ENCODE results near the gene CCDC80.

CCDC80 gene

GRCh38 chr3:112633757-112634156, 7.2 kb downstream of the CCDC80 start:
- DNase-seq (ENCODE audit: low spot score), result no peak

DNA sequence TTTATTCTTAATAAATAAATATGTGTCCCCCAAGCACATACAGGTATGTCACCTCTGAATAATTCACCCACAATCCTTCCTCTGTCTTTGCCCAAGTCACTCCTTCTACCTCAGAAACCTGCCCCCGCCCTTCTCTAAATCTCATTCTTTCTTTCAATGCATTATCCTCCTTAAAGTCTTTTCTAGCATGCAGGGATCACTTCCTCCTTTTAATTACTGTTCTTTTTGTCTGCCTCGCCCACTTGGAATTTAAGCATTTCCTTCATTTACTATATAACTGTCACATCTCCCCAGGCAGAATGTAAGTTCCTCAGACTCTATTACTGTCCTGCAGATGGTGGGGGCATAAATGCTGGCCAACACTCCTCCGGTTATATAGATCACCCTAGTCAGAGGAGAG, 7.8 kb downstream of the CCDC80 start:
- DNase-seq (ENCODE audit: low spot score), result no peak

GRCh38 chr3:112632596-112632995, 8.3 kb downstream of the CCDC80 start:
- no peak for DNase-seq (ENCODE audit: low spot score)

DNA sequence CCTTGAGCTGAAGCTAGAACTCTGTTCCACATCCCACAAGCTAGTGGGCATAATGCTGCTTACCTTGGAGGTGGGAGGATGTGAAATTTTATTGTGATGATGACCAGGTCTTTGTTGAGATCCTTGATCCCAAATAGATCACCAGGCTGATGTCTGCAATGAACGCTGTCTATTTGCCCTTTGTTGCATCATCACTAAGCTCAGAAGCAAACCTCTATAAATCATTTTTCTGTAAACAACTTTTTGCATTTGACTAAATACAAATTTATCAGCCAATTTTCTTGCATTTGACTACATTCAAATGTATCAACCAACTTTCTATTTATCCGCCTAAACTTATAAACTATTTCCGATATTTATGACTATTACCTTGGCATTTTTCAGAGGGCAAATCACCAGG, 9.7 kb downstream of the CCDC80 start:
- DNase-seq (ENCODE audit: low spot score), result no peak

- no peak for DNase-seq (ENCODE audit: low spot score)
Observed at GRCh38 chr3:112629425-112629824, 11.5 kb downstream of the CCDC80 start.

GRCh38 chr3:112627919-112628466, 12.9 kb downstream of the CCDC80 start:
- no peak for DNase-seq (ENCODE audit: low spot score)

- no peak for DNase-seq (ENCODE audit: low spot score)
Observed at GRCh38 chr3:112627419-112627818, 13.5 kb downstream of the CCDC80 start.

- no peak for DNase-seq (ENCODE audit: low spot score)
Observed at GRCh38 chr3:112623717-112624116, 17.2 kb downstream of the CCDC80 start.

GRCh38 chr3:112623213-112623612, 17.7 kb downstream of the CCDC80 start:
- no peak for DNase-seq (ENCODE audit: low spot score)

GRCh38 chr3:112619295-112619694, 21.6 kb downstream of the CCDC80 start:
- DNase-seq (ENCODE audit: low spot score), result no peak

DNA sequence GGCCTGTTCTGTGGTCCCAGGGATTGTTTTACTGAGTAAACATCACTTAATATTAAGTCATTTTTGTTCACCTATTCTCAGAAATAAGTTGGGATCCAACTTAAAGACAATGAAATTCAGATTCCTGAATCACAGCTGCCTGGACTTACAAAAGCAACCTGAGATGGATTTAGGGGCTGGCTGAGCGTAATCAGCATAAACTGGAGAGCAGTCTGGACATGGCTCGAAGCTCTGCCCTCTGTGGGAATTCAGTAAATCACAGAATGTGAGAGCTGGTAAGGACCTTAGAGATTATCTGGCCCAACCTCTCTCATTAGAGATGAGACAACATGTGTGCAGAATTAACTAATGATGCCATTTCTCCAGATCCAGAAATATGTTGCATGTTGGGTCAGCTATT, 23.7 kb downstream of the CCDC80 start:
- no peak for DNase-seq (ENCODE audit: low spot score)

- no peak for DNase-seq (ENCODE audit: low spot score)
Observed at GRCh38 chr3:112615989-112616731, 24.8 kb downstream of the CCDC80 start.

- no peak for DNase-seq (ENCODE audit: low spot score)
Observed at GRCh38 chr3:112611752-112612515, 29.0 kb downstream of the CCDC80 start.

DNA sequence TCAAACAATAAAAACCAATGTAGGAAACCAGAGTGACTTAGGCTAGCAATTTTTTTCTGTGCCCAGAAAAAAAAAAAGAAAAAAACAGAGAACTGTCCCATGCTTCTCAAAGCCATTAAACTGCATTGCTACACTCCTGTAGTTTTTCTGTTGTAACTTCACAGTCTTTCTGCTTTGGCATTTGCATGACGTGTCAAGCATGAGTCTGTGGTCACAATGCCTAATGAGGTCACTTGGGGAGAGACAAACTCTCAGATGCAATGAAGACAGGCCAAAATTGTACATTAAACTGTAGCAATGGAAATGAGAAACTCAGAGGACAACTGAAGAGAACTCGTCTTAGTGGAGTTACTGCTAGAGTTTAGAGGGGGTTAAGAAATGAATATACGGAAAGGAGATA, 30.8 kb downstream of the CCDC80 start:
- DNase-seq (ENCODE audit: low spot score), result no peak

- DNase-seq (ENCODE audit: low spot score), result no peak
Observed at GRCh38 chr3:112607863-112608262, 33.1 kb downstream of the CCDC80 start.

DNA sequence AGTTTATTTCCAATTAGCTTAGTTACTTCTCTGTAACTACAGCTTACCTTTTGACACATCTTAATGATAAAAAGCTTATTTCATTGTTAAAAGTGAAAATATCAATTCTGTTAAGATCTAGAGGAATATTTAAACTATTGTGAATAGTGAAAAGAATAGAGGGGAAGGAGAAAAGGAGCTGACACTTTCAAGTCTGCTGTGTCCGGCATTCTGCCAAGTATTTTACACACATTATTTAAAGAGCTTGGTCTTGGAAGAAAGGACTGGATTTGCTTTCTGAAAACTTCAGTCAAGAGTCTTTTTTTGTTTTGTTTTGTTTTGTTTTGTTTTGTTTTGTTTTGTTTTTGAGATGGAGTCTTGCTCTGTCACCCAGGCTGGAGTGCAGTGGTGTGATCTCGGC, 34.8 kb downstream of the CCDC80 start:
- no peak for DNase-seq (ENCODE audit: low spot score)

GRCh38 chr3:112605285-112605684, 35.7 kb downstream of the CCDC80 start:
- no peak for DNase-seq (ENCODE audit: low spot score)

DNA sequence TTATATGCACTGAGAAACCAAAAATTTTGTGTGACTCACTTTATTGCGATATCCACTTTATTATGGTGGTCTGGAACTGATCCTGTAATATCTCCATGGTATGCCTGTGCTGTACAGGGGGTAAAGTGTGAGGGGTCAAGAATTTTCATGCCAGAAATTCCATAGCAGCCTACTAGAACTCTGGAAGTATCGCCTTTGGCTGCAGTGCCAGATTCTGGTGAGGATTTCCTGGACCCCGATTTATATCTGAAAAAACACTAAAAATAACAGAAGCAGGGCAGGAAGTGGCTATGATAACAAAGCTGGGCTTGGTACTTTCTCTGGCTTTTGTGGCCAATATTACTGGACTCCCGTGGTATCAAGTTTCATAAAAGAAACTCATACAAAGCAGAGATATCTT, 36.4 kb downstream of the CCDC80 start:
- DNase-seq (ENCODE audit: low spot score), result no peak

- no peak for DNase-seq (ENCODE audit: low spot score)
Observed at GRCh38 chr3:112602217-112602838, 38.6 kb downstream of the CCDC80 start.

- no peak for DNase-seq (ENCODE audit: low spot score)
Observed at GRCh38 chr3:112598731-112599130, 42.2 kb downstream of the CCDC80 start.

- no peak for DNase-seq (ENCODE audit: low spot score)
Observed at GRCh38 chr3:112597945-112598344, 43.0 kb downstream of the CCDC80 start.

GRCh38 chr3:112594856-112595255, 46.1 kb downstream of the CCDC80 start:
- DNase-seq (ENCODE audit: low spot score), result no peak

DNA sequence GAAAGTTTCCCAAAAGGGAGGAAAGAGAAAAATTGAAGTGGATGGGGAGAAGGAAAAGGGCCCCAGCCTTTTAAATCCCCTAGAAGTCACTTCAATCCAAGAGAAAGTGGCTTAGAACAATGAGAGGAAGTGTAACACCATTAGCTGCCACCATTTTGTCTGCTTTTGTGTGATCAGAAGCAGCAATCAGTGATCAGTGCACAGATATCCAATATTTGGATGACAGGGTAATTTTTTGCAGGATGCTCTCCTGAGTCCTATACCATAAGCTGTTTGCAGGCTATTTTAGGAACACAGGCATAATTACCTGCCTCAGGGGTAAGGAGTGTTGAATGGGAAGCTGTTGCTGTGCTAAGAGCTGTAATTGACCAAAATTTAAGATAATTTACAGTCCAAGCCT, 47.7 kb downstream of the CCDC80 start:
- no peak for DNase-seq (ENCODE audit: low spot score)

Measured in germinal center (tissue), 1 donor.